Smooth muscle cell (in vitro differentiated cells): ENCODE data around the gene GRB2. TPM values are rescaled to one million over a fixed set of nuclear protein-coding genes. Genes with fewer than 3 reads are reported as not detected.

Experiments used
- DNase-seq: peaks from one replicate; lab custom pipeline; 2025; ENCODE audit not compliant: unreplicated experiment; lab: John Stamatoyannopoulos, UW
- H2AFZ ChIP-seq: fragments of 200-600 bp; sonication (generic); 2 replicates; pipeline ENCODE4 v1.6.0; 2016; ENCODE audit warnings: antibody characterized with exemption, low read depth, mild to moderate bottlenecking
- H3F3A ChIP-seq: fragments of 200-600 bp; sonication (generic); 2 replicates; pipeline ENCODE4 v1.6.0; 2017; ENCODE audit warnings: antibody characterized with exemption, low read depth
- H3K27ac ChIP-seq: fragments of 200-600 bp; sonication (generic); 2 replicates; pipeline ENCODE4 v1.5.1; 2016; ENCODE audit warnings: low read depth, mild to moderate bottlenecking
- H3K27me3 ChIP-seq: fragments of 200-600 bp; sonication (generic); 2 replicates; pipeline ENCODE4 v1.6.1; 2016; ENCODE audit warnings: low read depth, mild to moderate bottlenecking
- H3K36me3 ChIP-seq: fragments of 200-600 bp; sonication (generic); 2 replicates; pipeline ENCODE4 v1.5.1; 2016; ENCODE audit warnings: low read depth
- H3K4me1 ChIP-seq: fragments of 200-600 bp; sonication (generic); 2 replicates; pipeline ENCODE4 v1.5.1; 2016; ENCODE audit warnings: low read depth
- H3K4me2 ChIP-seq: fragments of 200-600 bp; sonication (generic); 2 replicates; pipeline ENCODE4 v1.6.0; 2016; ENCODE audit warnings: mild to moderate bottlenecking
- H3K4me3 ChIP-seq: fragments of 200-600 bp; sonication (generic); 2 replicates; pipeline ENCODE4 v1.5.1; 2016; ENCODE audit warnings: mild to moderate bottlenecking
- H3K79me2 ChIP-seq: fragments of 200-600 bp; sonication (generic); 2 replicates; pipeline ENCODE4 v1.6.0; 2016; ENCODE audit warnings: low read depth, mild to moderate bottlenecking
- H3K9ac ChIP-seq: fragments of 200-600 bp; sonication (generic); 2 replicates; pipeline ENCODE4 v1.6.0; 2016; ENCODE audit warnings: low read depth
- H3K9me3 ChIP-seq: fragments of 200-600 bp; sonication (generic); replicated peaks from 2 replicates; pipeline ENCODE4 v1.5.1; 2016; ENCODE audit warnings: low read depth
- H4K20me1 ChIP-seq: fragments of 200-600 bp; sonication (generic); 2 replicates; pipeline ENCODE4 v1.6.0; 2016; ENCODE audit warnings: low read depth
- CTCF ChIP-seq: fragments of 200-600 bp; sonication (generic); IDR thresholded peaks from 2 replicates; pipeline ENCODE4 v1.5.1; 2017; ENCODE audit warnings: borderline replicate concordance, mild to moderate bottlenecking, antibody characterized with exemption; ENCODE audit not compliant: insufficient read depth, poor library complexity, severe bottlenecking
- WGBS: methylation state at CpG from one replicate; pipeline ENCODE4 v1.1.7; 2016; ENCODE audit warnings: low lambda C conversion rate; 5-methylcytosine and 5-hydroxymethylcytosine counted together
- polyA plus RNA-seq: library from polyadenylated mRNA; unstranded; fragments of >200 nt; fragmentation: Nextera tagmentation; extraction: Ambion mirVana; gene quantifications from 2 replicates; pipeline ENCODE4 v1.2.1, GENCODE V29; 2016
- total RNA-seq: library from RNA; depleted of rRNA; stranded (reverse); fragments of >200 nt; gene quantifications from 2 replicates; pipeline ENCODE4 v1.2.3, GENCODE V29; 2014

GRB2 gene
- total and polyA plus RNA-seq, 2 experiments from 2014 or later = 62.4 to 80.1 TPM

GRCh38 chr17:75364078-75364477 is 41.4 kb downstream of the GRB2 start:
- DNase-seq = no peak
- Histone ChIP-seq H3F3A (peaks cover 9% of the 10 kb centered on the region), H3K79me2 (peaks cover 88% of the 10 kb centered on the region), H3K4me2 (no peak overlapping the region), H3K27me3 (no peaks in the 10 kb centered on the region), H3K4me1 (peaks cover 16% of the 10 kb centered on the region), H3K9me3 (no peaks in the 10 kb centered on the region), H3K9ac (no peak overlapping the region), H3K27ac (no peak overlapping the region), H3K4me3 (no peak overlapping the region), H2AFZ (no peak overlapping the region), H4K20me1 (peaks cover 100% of the 10 kb centered on the region), H3K36me3 (no peaks in the 10 kb centered on the region)
- 66% methylated on average over 2 of the region's 2 CpGs for WGBS
- no peak for TF ChIP-seq CTCF

- no peak for DNase-seq
- Histone ChIP-seq H3K79me2 (peaks cover 94% of the 10 kb centered on the region), H3K4me1 (peaks cover 16% of the 10 kb centered on the region), H3K27me3 (no peaks in the 10 kb centered on the region), H3K9ac (no peak overlapping the region), H3K27ac (no peak overlapping the region), H2AFZ (no peak overlapping the region), H3K4me3 (no peak overlapping the region), H4K20me1 (peaks cover 98% of the 10 kb centered on the region), H3K36me3 (no peaks in the 10 kb centered on the region), H3K4me2 (no peak overlapping the region), H3K9me3 (no peaks in the 10 kb centered on the region), H3F3A (no peaks in the 10 kb centered on the region)
- WGBS = 44% methylated on average over 2 of the region's 2 CpGs
- TF ChIP-seq CTCF = no peak
These were observed 43.5 kb downstream of the GRB2 start for GRCh38 chr17:75361996-75362395.

GRCh38 chr17:75361344-75361743 is 44.1 kb downstream of the GRB2 start:
- H3K36me3 ChIP-seq = no peaks in the 10 kb centered on the region
- H3K4me3 ChIP-seq = no peak overlapping the region
- 49% methylated on average over 3 of the region's 3 CpGs for whole genome bisulfite sequencing
- no peaks in the 10 kb centered on the region for H3F3A ChIP-seq
- no peaks in the 10 kb centered on the region for H3K9me3 ChIP-seq
- H3K4me1 ChIP-seq = peaks cover 16% of the 10 kb centered on the region
- no peak overlapping the region for H3K27ac ChIP-seq
- no peak overlapping the region for H3K4me2 ChIP-seq
- H4K20me1 ChIP-seq = peaks cover 98% of the 10 kb centered on the region
- peaks cover 94% of the 10 kb centered on the region for H3K79me2 ChIP-seq
- no peak overlapping the region for H2AFZ ChIP-seq
- H3K27me3 ChIP-seq = no peaks in the 10 kb centered on the region
- TF ChIP-seq CTCF = no peak
- no peak for DNase-seq
- no peak overlapping the region for H3K9ac ChIP-seq

GRCh38 chr17:75356260-75356937 is 49.1 kb downstream of the GRB2 start:
- H3K36me3 ChIP-seq = no peaks in the 10 kb centered on the region
- peaks cover 5% of the 10 kb centered on the region for H3F3A ChIP-seq
- TF ChIP-seq CTCF = no peak
- no peak overlapping the region for H3K4me3 ChIP-seq
- H4K20me1 ChIP-seq = peaks cover 97% of the 10 kb centered on the region
- no peak overlapping the region for H3K9ac ChIP-seq
- no peaks in the 10 kb centered on the region for H3K27me3 ChIP-seq
- DNase-seq = no peak
- H3K27ac ChIP-seq = no peak overlapping the region
- H3K4me1 ChIP-seq = peaks cover 1% of the 10 kb centered on the region
- WGBS = 84% methylated on average over 9 of the region's 9 CpGs
- H3K9me3 ChIP-seq = no peaks in the 10 kb centered on the region
- no peak overlapping the region for H2AFZ ChIP-seq
- peaks cover 72% of the 10 kb centered on the region for H3K79me2 ChIP-seq
- no peak overlapping the region for H3K4me2 ChIP-seq
